HL-60 (cell line): ENCODE data around the gene TMEM250.

Experiments
- DNase-seq, 2 experiments: peaks; one replicate each; pipeline ENCODE4 v3.0.0-alpha.2; 2010 to 2020; ENCODE audit warnings: low read depth in 1 of 2, low spot score in 1 of 2
- H3K27ac ChIP-seq: fragments of 250-450 bp; sonication (Bioruptor Pico); replicated peaks from 2 replicates; pipeline ENCODE4 v1.5.1; 2020; ENCODE audit warnings: mild to moderate bottlenecking, moderate library complexity
- H3K27me3 ChIP-seq: fragments of 250-450 bp; sonication (Bioruptor Pico); 2 replicates; pipeline ENCODE4 v1.5.1; 2021; ENCODE audit warnings: mild to moderate bottlenecking, moderate library complexity; ENCODE audit not compliant: insufficient read depth, poor library complexity, severe bottlenecking
- H3K4me3 ChIP-seq: replicated peaks from 2 replicates; pipeline ENCODE4 v1.5.1; 2011; ENCODE audit warnings: mild to moderate bottlenecking, control low read depth, low read length; ENCODE audit not compliant: insufficient read depth
- GABPA ChIP-seq: IDR thresholded peaks from 2 replicates; pipeline ENCODE4 v1.6.1; 2012; ENCODE audit warnings: low read depth
- POLR2AphosphoS5 ChIP-seq: IDR thresholded peaks from 2 replicates; pipeline ENCODE4 v1.6.1; 2012; ENCODE audit warnings: low read depth
- SPI1 ChIP-seq: IDR thresholded peaks from 2 replicates; pipeline ENCODE4 v1.6.1; 2012; ENCODE audit warnings: low read depth, mild to moderate bottlenecking, borderline replicate concordance
- TF ChIP-seq, protein P1 (sequence below): IDR thresholded peaks from one replicate; pipeline ENCODE4 v1.5.1; 2011; ENCODE audit warnings: low read length, control low read depth, inconsistent platforms; ENCODE audit not compliant: insufficient read depth
- TF ChIP-seq, protein P2 (sequence below): IDR thresholded peaks from 2 replicates; pipeline ENCODE4 v1.6.1; 2012; ENCODE audit warnings: low read depth; ENCODE audit not compliant: insufficient replicate concordance

Gene TMEM250

GRCh38 chr9:136095070-136096058, 23.3 kb downstream of the TMEM250 start, which contains the start of gene NACC2:
TSS of gene NACC2 (minus strand) at chr9:136095289. CDS start at chr9:136050521, 44,768 bp downstream.
- H3K27me3 ChIP-seq, result no peaks in the 10 kb centered on the region
- peak within 1 kb of the TSS; percentile 63 for H3K4me3 ChIP-seq
- TF ChIP-seq, protein P1, sequence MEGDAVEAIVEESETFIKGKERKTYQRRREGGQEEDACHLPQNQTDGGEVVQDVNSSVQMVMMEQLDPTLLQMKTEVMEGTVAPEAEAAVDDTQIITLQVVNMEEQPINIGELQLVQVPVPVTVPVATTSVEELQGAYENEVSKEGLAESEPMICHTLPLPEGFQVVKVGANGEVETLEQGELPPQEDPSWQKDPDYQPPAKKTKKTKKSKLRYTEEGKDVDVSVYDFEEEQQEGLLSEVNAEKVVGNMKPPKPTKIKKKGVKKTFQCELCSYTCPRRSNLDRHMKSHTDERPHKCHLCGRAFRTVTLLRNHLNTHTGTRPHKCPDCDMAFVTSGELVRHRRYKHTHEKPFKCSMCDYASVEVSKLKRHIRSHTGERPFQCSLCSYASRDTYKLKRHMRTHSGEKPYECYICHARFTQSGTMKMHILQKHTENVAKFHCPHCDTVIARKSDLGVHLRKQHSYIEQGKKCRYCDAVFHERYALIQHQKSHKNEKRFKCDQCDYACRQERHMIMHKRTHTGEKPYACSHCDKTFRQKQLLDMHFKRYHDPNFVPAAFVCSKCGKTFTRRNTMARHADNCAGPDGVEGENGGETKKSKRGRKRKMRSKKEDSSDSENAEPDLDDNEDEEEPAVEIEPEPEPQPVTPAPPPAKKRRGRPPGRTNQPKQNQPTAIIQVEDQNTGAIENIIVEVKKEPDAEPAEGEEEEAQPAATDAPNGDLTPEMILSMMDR, result no peak
- no peak for TF ChIP-seq POLR2AphosphoS5
- no peak for TF ChIP-seq SPI1
- no peak for TF ChIP-seq GABPA
- TF ChIP-seq, protein P2, sequence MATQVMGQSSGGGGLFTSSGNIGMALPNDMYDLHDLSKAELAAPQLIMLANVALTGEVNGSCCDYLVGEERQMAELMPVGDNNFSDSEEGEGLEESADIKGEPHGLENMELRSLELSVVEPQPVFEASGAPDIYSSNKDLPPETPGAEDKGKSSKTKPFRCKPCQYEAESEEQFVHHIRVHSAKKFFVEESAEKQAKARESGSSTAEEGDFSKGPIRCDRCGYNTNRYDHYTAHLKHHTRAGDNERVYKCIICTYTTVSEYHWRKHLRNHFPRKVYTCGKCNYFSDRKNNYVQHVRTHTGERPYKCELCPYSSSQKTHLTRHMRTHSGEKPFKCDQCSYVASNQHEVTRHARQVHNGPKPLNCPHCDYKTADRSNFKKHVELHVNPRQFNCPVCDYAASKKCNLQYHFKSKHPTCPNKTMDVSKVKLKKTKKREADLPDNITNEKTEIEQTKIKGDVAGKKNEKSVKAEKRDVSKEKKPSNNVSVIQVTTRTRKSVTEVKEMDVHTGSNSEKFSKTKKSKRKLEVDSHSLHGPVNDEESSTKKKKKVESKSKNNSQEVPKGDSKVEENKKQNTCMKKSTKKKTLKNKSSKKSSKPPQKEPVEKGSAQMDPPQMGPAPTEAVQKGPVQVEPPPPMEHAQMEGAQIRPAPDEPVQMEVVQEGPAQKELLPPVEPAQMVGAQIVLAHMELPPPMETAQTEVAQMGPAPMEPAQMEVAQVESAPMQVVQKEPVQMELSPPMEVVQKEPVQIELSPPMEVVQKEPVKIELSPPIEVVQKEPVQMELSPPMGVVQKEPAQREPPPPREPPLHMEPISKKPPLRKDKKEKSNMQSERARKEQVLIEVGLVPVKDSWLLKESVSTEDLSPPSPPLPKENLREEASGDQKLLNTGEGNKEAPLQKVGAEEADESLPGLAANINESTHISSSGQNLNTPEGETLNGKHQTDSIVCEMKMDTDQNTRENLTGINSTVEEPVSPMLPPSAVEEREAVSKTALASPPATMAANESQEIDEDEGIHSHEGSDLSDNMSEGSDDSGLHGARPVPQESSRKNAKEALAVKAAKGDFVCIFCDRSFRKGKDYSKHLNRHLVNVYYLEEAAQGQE, result no peak
- peak within 1 kb of the TSS; percentile 84 for H3K27ac ChIP-seq
- DNase-seq, result peak in 1 of 2 experiments; percentile 53

GRCh38 chr9:136093995-136094881, 24.4 kb downstream of the TMEM250 start:
- Histone ChIP-seq H3K27ac (peak overlapping the region; percentile 84), H3K4me3 (peak overlapping the region; percentile 63), H3K27me3 (no peaks in the 10 kb centered on the region)
- 0 out of 2 replicates have a peak, but pooled peaks have one; percentile 6 for TF ChIP-seq POLR2AphosphoS5
- no peak for TF ChIP-seq GABPA
- TF ChIP-seq, protein P2, result no peak
- TF ChIP-seq, protein P1, result no peak
- TF ChIP-seq SPI1, result no peak
- peak; percentile 86 to 88 for DNase-seq

DNA sequence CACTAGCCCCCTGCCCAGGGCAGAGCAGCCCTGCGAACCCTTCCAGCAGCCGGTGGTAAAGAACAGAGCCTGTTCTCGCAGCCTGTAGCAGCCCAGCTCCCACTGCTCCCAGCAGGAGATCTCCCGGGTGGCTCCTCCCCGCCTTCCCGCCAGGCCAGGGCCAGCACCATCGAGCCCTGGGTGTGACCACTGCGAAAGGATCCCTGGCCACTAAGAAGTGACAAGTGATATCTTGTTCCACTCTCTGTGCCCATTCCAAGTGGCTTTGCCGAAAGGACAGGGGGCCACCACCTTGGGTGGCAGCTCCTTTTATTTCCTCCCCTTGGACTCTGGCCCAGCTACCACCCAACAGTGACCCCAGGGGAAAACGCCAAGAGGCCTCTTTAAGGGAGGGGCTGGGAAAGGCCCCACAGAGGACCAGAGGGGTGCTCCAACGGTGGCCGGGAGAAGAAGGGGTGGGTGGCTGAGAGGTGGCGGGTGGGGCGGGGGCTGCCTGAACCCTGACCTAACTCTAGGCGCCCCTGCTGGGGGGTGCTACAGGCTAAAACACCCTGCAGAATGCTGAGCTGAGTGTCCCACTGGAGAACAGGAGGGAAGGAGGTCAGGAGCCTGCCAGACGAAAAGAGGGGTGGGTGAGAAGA, 25.2 kb downstream of the TMEM250 start:
- TF ChIP-seq, protein P2, result no peak
- TF ChIP-seq, protein P1, result no peak
- TF ChIP-seq GABPA (no peak), SPI1 (no peak), POLR2AphosphoS5 (no peak)
- no peaks in the 10 kb centered on the region for H3K27me3 ChIP-seq
- peak overlapping the region; percentile 63 for H3K4me3 ChIP-seq
- DNase-seq, result no peak
- H3K27ac ChIP-seq, result peak overlapping the region; percentile 84
